NCI-H1105 treated with DMSO at 0.1 percent for 48 hours (cell line): ENCODE measurements around the gene GAS6.

Source experiments
- DNase-seq: peaks from one replicate; lab custom pipeline; 2025; lab: John Stamatoyannopoulos, UW

GAS6 gene

GRCh38 chr13:113887700-113888201, 23.9 kb upstream of the GAS6 start:
- DNase-seq: no peak

- no peak for DNase-seq
Measured at GRCh38 chr13:113886561-113887112, 22.8 kb upstream of the GAS6 start.

- DNase-seq: no peak
Measured at GRCh38 chr13:113884821-113885220, 20.9 kb upstream of the GAS6 start.

- DNase-seq: no peak
Measured at GRCh38 chr13:113883921-113884804, 20.3 kb upstream of the GAS6 start.

- DNase-seq: no peak
Measured at GRCh38 chr13:113883314-113883811, 19.5 kb upstream of the GAS6 start.

GRCh38 chr13:113882716-113883115, 18.8 kb upstream of the GAS6 start:
- DNase-seq: no peak

- DNase-seq: no peak
Measured at GRCh38 chr13:113882267-113882630, 18.4 kb upstream of the GAS6 start.

- no peak for DNase-seq
Measured at GRCh38 chr13:113881614-113882266, 17.9 kb upstream of the GAS6 start.

GRCh38 chr13:113880651-113881611, 17.1 kb upstream of the GAS6 start:
- no peak for DNase-seq

GRCh38 chr13:113879494-113880360, 15.9 kb upstream of the GAS6 start:
- no peak for DNase-seq

GRCh38 chr13:113879017-113879416, 15.1 kb upstream of the GAS6 start:
- no peak for DNase-seq

GRCh38 chr13:113877149-113877990, 13.5 kb upstream of the GAS6 start:
- no peak for DNase-seq

- DNase-seq: no peak
Measured at GRCh38 chr13:113876346-113877148, 12.7 kb upstream of the GAS6 start.

- DNase-seq: no peak
Measured at GRCh38 chr13:113875837-113876281, 12.0 kb upstream of the GAS6 start.

GRCh38 chr13:113875429-113875815, 11.5 kb upstream of the GAS6 start:
- DNase-seq: no peak

- DNase-seq: no peak
Measured at GRCh38 chr13:113874579-113875428, 10.9 kb upstream of the GAS6 start.

- no peak for DNase-seq
Measured at GRCh38 chr13:113874177-113874576, 10.3 kb upstream of the GAS6 start.

GRCh38 chr13:113869263-113869662, 5.4 kb upstream of the GAS6 start:
- no peak for DNase-seq
